GM12874 (cell line): ENCODE measurements around the gene OR13F1.

Experiments
- CTCF ChIP-seq: IDR thresholded peaks from 2 replicates; pipeline ENCODE4 v1.5.1; 2011; ENCODE audit warnings: low read depth, mild to moderate bottlenecking, control low read depth, low read length, moderate library complexity; ENCODE audit not compliant: insufficient read depth

Gene OR13F1

DNA sequence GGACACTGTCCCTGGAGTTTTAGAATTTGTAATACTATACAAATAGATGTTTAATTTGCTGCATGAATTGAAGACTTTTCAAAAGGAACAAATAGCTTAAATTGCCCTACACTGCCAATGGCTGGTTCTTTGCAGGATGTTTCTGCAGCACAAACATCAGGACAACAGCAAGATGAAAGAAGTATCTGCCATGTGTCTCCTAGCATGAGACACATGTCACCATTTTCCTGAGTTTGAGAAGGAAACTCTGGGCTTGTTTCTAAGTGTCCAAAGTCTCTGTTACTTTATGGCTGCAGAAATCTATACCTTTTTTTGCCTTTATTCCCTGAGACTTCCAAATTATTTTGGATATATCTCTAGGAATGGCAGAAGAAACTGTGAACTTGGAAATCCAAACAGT is 623 bp upstream of the OR13F1 start:
- TF ChIP-seq CTCF = no peak

DNA sequence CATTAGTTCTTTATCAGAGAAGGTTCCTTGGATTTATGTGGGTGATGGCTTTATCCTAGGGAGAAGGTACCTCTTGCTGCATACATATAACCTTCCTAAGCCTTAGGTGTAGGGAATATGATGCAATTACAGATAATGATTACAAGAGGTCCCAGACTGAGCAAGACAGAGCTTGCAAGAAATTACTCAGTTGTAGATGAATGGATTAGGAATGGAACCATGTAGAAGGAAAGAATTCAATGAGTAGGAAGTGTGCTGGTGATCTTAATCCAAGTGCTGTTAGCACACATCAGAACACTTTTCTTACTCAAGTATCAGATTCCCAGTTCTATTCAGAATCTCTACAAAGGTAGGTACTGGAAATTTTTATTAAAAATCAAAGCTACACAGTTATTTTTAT is 2.5 kb downstream of the OR13F1 start:
- TF ChIP-seq CTCF = no peak

GRCh38 chr9:104514901-104515300 is 10.8 kb downstream of the OR13F1 start:
- no peak for TF ChIP-seq CTCF

- TF ChIP-seq CTCF = no peak
Measured at GRCh38 chr9:104527109-104527508, 23.0 kb downstream of the OR13F1 start, which contains the start of gene OR13C4. TSS of gene OR13C4 (minus strand) at chr9:104527209. CDS start at chr9:104527209, 0 bp downstream.

DNA sequence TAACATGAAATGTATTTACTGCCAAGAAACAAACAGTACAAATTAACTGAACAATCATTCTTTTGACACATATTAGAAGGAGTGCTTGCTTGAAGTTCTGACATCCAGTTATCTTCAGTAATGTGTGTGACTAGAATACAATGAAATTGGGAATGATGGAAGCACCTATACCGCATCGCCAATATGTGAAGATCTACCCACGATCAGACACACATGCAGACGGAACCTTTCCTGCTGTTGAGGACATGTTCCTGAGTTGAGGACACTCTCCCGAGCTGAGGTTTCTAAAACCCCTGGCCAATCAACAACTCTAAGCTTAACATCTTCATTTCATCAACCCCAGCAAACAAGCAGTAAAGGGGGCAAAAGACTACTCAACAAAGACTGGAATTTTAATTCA is 32.7 kb downstream of the OR13F1 start, which contains the start of gene OR13C3:
OR13C3 (minus strand) TSS at position 101 of the 400 bp plus-strand sequence. CDS start 133 bp downstream, outside the sequence.
- TF ChIP-seq CTCF = no peak

GRCh38 chr9:104539275-104539674 is 35.2 kb downstream of the OR13F1 start:
- TF ChIP-seq CTCF = no peak

DNA sequence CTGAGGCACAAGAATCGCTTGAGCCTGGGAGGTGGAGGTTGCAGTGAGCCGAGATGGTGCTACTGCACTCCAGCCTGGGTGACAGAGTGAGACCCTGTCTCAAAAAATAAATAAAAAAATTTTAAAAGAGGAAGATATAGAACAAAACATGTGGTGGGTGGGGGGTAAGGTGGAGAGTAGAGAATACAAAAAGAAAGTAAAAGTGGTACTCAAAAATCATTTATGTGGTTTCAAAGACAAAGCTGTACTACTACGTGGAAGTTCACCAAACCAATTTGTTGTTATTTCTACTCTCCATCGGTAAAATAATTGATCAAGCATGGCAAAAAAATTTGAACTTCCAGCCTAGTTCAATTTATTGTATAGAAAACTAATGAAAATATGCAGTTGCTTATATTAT is 40.6 kb downstream of the OR13F1 start:
- no peak for TF ChIP-seq CTCF
